ENCODE results near the gene SLC37A1.
"Not testable (repeated sequence)": the region's sequence is repeated elsewhere in the genome, so short reads cannot be mapped to it uniquely, and the experiment has no call there.

The SLC37A1 gene

GRCh38 chr21:42619166-42619565, 105.5 kb downstream of the SLC37A1 start:
- no peak for DNase-seq (ENCODE audit: low read depth)

- no peak for DNase-seq (ENCODE audit: low read depth)
Observed at GRCh38 chr21:42619841-42620240, 106.2 kb downstream of the SLC37A1 start.

- no peak for DNase-seq (ENCODE audit: low read depth)
Observed at GRCh38 chr21:42621166-42621818, 107.6 kb downstream of the SLC37A1 start.

- DNase-seq (ENCODE audit: low read depth), result no peak
Observed at GRCh38 chr21:42621819-42622177, 108.1 kb downstream of the SLC37A1 start.

GRCh38 chr21:42622284-42622683, 108.6 kb downstream of the SLC37A1 start:
- DNase-seq (ENCODE audit: low read depth), result no peak

GRCh38 chr21:42623694-42624093, 110.0 kb downstream of the SLC37A1 start:
- DNase-seq (ENCODE audit: low read depth), result no peak

- no peak for DNase-seq (ENCODE audit: low read depth)
Observed at GRCh38 chr21:42624095-42624790, 110.6 kb downstream of the SLC37A1 start.

GRCh38 chr21:42624936-42625335, 111.3 kb downstream of the SLC37A1 start:
- no peak for DNase-seq (ENCODE audit: low read depth)

- no peak for DNase-seq (ENCODE audit: low read depth)
Observed at GRCh38 chr21:42626171-42626570, 112.5 kb downstream of the SLC37A1 start.

- no peak for DNase-seq (ENCODE audit: low read depth)
Observed at GRCh38 chr21:42627527-42628289, 114.1 kb downstream of the SLC37A1 start.

GRCh38 chr21:42628466-42629061, 114.9 kb downstream of the SLC37A1 start:
- not testable (repeated sequence) for DNase-seq (ENCODE audit: low read depth)

- no peak for DNase-seq (ENCODE audit: low read depth)
Observed at GRCh38 chr21:42629933-42630589, 116.4 kb downstream of the SLC37A1 start.

GRCh38 chr21:42630626-42631025, 117.0 kb downstream of the SLC37A1 start:
- DNase-seq (ENCODE audit: low read depth), result no peak
